HG03060 (cell line): ENCODE results near the gene REV3L.
"Not testable (repeated sequence)": the region's sequence is repeated elsewhere in the genome, so short reads cannot be mapped to it uniquely, and the experiment has no call there.

Experiments
- ATAC-seq: cut with Tn5 transposase; IDR thresholded peaks from one replicate; pipeline ENCODE4 v1.9.1; 2021; ENCODE audit warnings: low read depth, moderate number of reproducible peaks; ENCODE audit not compliant: unreplicated experiment

Gene REV3L

DNA sequence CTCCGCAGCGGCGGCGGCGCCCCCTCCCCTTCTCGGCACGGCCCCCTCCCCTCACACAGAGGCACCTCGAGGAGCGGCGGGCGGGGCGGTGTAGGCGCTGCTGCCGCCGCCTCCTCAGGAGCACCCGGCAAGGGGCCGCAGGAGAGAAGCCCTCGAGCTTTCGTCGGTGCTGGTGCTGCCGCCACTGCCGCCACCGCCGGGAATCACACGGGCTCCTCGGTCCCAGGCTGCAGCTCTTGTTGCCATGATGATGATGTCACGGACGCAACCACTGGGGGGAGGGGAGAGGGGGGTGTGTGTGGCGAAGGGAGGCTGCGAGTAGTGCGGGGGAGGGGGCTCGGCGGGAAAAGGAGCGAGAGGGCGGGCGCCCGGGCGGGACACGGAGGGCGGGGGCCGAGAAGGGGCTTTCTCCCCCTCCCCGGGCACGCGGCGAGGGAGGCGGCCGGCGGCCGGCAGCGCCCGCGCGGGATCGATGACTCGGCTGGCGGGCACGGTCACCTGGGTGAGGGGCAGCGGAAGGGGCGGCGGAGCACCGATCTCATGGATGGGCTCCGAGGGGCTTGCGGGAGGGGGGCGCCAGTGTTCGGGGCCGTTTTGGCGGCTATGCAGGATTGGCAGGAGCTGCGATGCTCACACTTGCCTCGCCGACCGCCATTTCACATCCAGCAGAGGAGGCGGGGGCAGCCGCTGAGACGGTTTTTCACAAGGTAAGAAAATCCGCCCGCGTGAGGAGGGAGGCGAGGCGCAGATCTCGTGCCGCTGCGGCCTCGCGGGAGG lies at the start of gene REV3L:
Gene REV3L (minus strand): TSS at position 260 of the 777 bp plus-strand sequence. CDS start 330 bp downstream, outside the sequence.
- peak; percentile 4 for ATAC-seq

DNA sequence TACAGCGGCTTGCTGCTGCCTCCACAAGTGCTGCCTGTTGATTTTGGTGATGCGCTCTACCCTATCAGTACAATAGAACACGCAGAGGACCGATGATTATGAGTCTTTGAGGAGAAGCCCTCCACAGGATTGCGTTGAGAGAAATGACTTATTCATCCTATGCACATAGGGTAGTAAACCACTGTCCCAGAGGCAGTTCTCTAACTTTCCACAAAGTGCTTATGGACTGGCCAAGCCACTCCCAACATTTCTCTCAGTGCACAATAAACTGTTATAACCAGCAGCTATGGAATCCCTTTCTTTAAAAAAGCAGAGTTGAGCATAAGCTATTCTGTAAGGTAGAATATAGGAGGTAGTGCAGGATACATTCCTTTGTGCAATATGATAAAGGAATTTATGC lies 48.2 kb upstream of the REV3L start:
- no peak for ATAC-seq

DNA sequence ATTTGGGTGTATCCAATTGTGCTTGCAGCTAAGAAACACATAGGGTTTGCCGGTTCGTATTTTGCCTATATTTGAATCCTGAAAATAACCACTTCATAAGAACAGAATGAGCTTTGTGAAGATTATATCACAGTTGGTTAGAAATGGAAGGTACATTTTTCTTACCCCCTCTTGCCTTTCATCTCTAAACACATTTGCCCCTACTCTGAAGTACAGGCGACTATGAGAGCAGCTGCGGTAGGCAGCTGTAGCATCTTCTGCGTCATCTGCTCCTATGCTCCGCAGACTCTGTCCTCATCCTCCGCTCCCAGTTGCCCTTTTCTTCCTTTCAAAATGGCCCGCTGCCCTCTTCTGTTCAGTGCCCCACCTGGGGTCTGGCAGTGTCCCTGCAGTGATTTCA lies 47.6 kb upstream of the REV3L start:
- ATAC-seq = no peak

DNA sequence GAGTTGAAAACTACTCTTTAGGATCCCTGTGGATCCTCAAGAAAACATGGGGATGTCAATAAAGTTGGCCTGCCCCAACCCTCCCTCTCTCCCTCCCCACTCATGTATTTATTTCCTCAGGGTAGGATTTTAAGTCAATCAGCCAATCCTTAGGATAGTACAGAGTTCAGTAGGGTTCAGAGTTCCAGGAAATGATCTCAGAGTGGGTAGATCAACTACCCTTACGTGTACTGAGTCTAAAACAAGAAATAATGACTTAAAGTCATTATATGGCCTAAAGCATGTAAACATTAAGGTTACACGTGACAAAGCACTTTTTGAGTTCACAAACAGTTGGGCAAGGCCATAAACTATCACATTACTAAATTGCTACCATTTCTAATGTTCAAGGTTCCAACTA lies 47.2 kb upstream of the REV3L start:
- no peak for ATAC-seq

GRCh38 chr6:111527367-111527766 lies 44.3 kb upstream of the REV3L start:
- ATAC-seq = no peak

DNA sequence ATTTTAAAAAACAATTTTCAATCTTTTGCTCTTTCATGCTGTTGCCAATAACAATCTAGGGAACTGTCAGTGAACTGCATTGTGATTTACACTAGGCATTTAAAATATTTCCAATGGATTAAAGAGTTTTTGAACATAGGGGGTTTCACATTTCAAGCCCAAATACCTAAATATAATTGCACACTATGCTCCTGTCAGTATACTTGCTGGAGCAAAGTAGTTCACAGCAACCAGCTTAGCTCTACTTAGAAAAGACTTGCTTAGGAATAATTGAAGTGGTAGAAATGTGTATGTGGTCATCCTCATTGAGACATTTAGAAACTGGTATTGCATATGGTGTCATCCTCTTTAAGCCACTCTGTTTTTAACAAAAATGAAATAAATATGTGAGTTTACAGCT lies 41.7 kb upstream of the REV3L start:
- ATAC-seq = no peak

DNA sequence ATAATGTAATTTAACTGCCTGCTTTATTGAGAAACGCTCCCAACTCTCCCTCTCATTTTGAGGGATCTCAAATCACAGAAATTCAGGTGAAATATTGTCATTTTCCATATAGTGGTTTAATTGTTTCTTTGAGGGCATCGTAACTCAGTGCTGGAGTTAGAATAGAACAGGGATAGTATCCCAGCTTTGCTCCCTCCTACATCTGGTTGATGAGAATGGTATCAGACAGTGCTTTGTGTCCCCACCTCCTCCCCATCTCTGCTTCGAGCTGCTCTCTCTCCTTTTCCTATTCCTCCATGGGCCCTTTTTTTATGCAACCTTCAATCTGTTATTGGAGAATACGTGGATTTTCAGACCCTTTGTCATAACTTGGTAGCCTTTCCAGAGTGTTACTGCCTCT lies 41.2 kb upstream of the REV3L start:
- no peak for ATAC-seq

- no peak for ATAC-seq
These were observed 40.6 kb upstream of the REV3L start for GRCh38 chr6:111523484-111524167.

GRCh38 chr6:111522393-111523020 lies 39.5 kb upstream of the REV3L start:
- no peak for ATAC-seq

DNA sequence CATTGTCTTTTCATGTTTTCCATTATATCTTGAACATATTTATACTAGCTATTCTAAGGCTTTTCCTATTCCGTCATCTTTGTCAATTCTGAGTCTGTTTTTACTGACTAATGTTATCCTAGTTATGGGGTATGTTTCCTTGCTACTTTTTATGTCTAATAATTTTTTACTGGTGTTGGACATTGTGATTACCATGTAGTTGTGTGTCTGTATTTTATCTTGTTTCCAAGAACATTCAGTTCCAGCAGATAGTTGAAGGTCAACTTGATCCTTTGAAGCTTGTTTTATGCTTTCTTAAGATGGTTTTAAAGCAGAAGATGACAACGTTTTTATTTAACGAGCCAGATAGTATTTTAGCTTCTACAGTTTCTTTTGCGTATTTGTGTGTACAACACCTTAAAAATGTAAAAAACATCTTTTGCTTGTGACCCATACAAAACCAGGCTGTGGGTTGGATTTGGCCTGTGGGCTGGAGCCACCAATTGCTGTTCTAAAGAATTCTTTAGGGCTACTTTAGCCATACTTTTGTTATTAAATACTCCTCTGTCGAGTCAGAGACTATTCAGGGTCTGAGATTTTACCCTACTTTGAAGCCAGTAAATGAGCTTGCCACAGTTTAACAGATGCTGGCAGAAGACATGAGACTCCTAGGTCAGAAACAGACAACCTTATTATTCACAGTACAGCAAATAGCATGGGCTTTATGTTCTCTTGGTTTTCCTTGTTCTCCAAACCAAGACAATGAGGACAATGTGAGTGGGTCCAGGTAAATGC lies 38.7 kb upstream of the REV3L start:
- ATAC-seq = no peak

DNA sequence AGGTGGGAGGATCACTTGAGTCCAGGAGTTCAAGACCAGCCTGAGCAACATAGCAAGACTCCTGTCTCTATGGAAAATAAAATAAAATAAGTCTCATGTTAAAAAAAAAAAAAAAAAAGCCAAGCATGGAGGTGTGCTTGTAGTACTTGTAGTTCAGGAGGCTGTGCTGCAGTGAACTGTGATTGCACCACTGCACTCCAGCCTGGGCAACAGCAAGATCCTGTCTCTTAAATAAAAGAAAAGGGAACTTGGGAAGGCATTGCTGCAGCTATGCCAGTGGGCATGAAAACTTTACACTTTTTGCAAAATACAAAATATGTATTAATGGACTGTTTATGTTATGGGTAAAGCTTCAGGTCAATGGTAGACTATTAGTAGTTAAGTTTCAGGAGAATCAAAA lies 37.5 kb upstream of the REV3L start:
- no peak for ATAC-seq

DNA sequence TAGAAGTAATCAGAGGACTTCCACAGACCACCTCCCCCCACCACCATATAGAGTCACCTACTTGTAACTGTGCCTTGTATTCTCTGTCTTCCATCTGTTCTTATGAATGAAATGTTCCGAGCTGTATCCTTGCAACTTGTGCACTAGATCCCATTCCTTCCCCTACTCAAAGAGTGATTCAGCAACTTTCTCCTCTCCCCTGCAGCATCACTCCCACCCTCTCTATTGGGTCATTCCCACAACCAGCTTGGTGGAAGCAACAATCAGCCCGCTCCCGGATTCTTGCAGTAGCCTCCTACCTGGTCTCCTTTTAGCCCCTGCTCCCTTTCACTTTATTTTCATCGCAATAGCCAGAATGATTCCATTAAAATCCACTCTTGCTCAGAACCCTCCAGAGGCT lies 34.9 kb upstream of the REV3L start:
- ATAC-seq = no peak

DNA sequence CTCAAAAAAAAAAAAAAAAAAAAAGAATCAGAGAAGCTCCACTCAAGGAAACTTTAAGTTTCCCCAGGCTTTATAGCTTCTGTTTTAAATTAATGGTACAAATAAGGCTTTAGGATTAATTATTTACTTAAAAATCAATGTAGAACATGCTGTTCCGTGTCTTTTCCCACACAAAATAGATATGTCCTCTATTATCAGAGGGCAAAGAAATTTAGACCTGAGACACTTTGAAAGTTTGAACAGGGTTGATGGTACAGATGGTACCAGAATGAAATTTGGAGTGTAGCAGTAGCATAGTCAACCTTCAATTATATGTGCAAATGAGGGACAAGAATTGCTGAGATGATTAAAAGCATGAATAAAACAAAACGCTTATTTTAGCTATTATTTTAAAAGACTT lies 32.2 kb upstream of the REV3L start:
- ATAC-seq = no peak

- ATAC-seq = not testable (repeated sequence)
These were observed 31.5 kb upstream of the REV3L start for GRCh38 chr6:111514531-111514930.

DNA sequence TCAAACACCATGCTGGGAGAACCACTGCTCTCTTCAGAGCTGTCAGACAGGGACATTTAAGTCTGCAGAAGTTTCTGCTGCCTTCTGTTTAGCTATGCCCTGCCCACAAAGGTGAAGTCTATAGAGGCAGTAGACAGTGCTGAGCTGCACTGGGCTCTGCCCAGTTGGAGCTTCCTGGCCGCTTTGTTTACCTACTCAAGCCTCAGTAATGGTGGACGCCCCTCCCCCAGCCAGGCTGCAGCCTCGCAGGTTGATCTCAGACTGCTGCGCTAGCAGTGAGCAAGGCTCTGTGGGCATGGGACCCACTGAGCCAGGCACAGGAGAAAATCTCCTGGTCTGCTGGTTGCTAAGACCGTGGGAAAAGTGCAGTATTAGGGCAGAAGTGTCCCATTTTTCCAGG lies 24.2 kb upstream of the REV3L start:
- not testable (repeated sequence) for ATAC-seq

- not testable (repeated sequence) for ATAC-seq
These were observed 22.5 kb upstream of the REV3L start for GRCh38 chr6:111505498-111505897.

GRCh38 chr6:111503660-111504059 lies 20.6 kb upstream of the REV3L start:
- no peak for ATAC-seq

DNA sequence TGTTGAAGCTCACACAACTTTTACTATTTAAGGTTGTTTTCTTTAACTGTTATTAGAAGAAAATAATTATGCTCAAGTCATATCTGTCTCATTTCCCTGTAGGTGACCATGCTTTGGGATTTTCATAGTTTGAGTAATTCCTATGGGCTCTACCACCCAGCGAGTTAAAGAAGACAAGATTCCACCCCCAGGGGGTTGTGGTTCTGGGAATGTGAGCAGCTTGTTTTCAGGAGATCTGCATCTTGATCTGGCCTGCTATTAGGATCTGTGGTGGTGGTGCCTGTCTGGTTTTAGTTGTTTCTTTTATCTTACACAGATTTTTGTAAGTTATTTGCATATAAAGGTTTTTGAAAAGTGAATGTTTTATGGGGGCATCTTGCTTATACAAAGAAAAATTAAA lies 20.2 kb upstream of the REV3L start:
- ATAC-seq = no peak

- ATAC-seq = no peak
These were observed 19.1 kb upstream of the REV3L start for GRCh38 chr6:111502154-111502553.

- ATAC-seq = no peak
These were observed 16.3 kb upstream of the REV3L start for GRCh38 chr6:111499269-111499793.
